Subcutaneous adipose tissue (tissue), 4 donors: Measurements from ENCODE around the gene VASP. TPM values are rescaled to one million over a fixed set of nuclear protein-coding genes. Genes with fewer than 3 reads are reported as not detected.

Source experiments
- total RNA-seq, 4 donors: library from RNA; depleted of rRNA; stranded (reverse); fragments of >200 nt; gene quantifications; one replicate each; pipeline ENCODE4 v1.1.0, GENCODE V29; 2016
- TF ChIP-seq, protein P1 (sequence below): fragments of 450-650 bp; IDR thresholded peaks from one replicate; pipeline ENCODE4 v1.5.1; 2016; ENCODE audit warnings: low read depth, mild to moderate bottlenecking, control low read depth, antibody characterized with exemption, moderate library complexity

VASP gene
- total RNA-seq, 4 donors from 2014 or later, result 24.9 to 44.5 (median 40.5) TPM

GRCh38 chr19:45554481-45554880, 47.2 kb downstream of the VASP start:
- TF ChIP-seq, protein P1, sequence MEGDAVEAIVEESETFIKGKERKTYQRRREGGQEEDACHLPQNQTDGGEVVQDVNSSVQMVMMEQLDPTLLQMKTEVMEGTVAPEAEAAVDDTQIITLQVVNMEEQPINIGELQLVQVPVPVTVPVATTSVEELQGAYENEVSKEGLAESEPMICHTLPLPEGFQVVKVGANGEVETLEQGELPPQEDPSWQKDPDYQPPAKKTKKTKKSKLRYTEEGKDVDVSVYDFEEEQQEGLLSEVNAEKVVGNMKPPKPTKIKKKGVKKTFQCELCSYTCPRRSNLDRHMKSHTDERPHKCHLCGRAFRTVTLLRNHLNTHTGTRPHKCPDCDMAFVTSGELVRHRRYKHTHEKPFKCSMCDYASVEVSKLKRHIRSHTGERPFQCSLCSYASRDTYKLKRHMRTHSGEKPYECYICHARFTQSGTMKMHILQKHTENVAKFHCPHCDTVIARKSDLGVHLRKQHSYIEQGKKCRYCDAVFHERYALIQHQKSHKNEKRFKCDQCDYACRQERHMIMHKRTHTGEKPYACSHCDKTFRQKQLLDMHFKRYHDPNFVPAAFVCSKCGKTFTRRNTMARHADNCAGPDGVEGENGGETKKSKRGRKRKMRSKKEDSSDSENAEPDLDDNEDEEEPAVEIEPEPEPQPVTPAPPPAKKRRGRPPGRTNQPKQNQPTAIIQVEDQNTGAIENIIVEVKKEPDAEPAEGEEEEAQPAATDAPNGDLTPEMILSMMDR, result no peak

- TF ChIP-seq, protein P1, result no peak
Measured at GRCh38 chr19:45556835-45557234, 49.6 kb downstream of the VASP start.

DNA sequence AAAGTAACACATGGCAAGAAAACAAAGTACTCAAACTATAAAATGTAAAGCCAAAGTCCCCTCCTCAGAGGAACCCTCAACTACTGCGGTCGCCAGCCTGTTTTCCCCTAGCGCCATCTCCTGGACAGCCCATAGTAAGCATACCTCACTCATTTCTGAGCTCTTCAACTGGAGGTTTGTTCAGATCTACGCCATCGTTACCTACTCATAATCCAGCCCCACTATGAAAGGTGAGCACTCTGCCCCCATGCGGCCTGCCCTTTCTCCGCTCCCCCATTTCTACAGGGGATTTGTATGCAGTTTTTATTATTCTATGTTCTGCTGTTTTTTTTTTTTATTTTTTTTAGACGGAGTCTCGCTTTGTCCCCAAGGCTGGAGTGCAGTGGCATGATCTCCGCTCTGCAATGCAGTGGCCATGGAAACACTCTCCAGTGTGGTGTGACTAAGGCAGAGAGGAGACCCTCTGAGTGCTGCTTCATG, 51.2 kb downstream of the VASP start:
- TF ChIP-seq, protein P1, result no peak

DNA sequence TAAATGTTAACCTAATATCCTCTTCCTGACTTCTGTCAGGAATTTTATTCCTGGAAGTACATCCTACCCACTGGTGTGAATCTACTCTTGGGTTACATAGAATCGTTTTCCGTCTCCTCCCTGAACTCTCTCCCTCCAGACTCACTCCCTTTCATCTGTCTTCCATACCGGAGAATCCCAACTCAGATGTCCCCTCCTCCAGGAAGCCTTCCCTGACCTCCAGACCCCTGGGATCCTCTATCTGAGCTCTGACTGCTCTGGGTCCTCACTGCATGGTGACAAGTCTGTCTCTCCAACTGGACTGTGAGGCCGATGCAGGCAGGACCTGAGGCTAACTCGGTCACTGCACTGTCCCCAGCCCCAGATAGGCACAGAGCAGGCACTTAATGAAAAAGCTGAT, 52.8 kb downstream of the VASP start:
- TF ChIP-seq, protein P1, result no peak

DNA sequence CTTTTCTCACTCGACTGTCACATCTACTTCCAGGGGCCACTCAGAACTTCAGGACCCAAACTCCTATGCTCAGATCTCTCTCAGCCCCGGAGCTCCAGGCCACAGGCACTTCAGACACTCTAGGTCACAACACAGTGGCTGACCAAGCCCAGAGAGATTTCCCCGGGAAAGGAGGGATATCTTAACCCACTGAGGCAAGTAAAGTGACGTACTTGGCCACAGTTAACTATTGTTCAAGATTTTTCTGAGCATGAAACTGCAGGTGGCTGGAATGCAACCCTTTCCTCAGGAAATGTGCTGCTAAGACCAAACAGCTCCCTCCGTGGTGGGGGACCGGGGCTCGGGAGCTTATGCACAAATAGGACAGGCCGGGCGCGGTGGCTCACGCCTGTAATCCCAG, 53.4 kb downstream of the VASP start:
- TF ChIP-seq, protein P1, result no peak

- TF ChIP-seq, protein P1, result no peak
Measured at GRCh38 chr19:45564131-45564780, 57.0 kb downstream of the VASP start.

DNA sequence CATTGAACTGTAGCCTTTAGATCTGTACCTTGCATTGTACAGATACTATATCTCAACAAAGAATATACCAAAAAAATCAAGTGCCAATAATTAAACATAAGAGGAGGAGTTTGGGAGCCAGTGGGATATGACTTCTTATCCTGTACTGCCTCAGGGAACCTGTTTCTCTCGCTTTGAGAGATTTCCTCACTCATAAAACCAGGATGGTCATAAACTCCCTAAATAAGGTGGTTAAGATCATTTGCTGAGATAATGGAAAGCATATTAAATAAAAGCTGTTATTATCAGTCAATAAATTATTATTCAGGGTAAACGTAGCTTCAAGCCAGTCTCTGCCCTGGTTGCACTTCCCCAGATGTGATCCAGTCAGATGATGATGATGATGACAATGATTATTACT, 60.3 kb downstream of the VASP start:
- TF ChIP-seq, protein P1, result no peak
